IMR-90 (cell line): ENCODE data around the gene PLA2G4A. TPM values are rescaled to one million over a fixed set of nuclear protein-coding genes. Genes with fewer than 3 reads are reported as not detected.

Experiments
- ATAC-seq: fragments of 200-7000 bp; cut with Tn5 transposase; 2 replicates; pipeline ENCODE4 v1.9.1; 2020; ENCODE audit warnings: low read depth, mild to moderate bottlenecking, moderate library complexity
- BruUV-seq: library from RNA; stranded (reverse); fragments of 400-500 nt; replicated peaks from 2 replicates; lab custom pipeline; 2021; lab: Mats Ljungman, UMichigan
- CTCF ChIA-PET: fragments of 300-600 bp; formaldehyde crosslinking; extraction: SDS; loops from one replicate; lab custom pipeline; 2021; ENCODE audit warnings: antibody characterized with exemption; lab: Yijun Ruan, JAX
- POLR2A ChIA-PET: fragments of 300-600 bp; sonication (Branson Sonifier 250); formaldehyde crosslinking; loops from one replicate; lab custom pipeline; 2022; ENCODE audit warnings: antibody characterized with exemption; ENCODE audit not compliant: unreplicated experiment; lab: Charles Lee
- DNase-seq: peaks from one replicate; pipeline ENCODE4 v3.0.0; 2013
- H2AFZ ChIP-seq: replicated peaks from 2 replicates; pipeline ENCODE3; 2013; ENCODE audit warnings: low read length, mild to moderate bottlenecking; ENCODE audit not compliant: poor library complexity
- H2AK5ac ChIP-seq: 2 replicates; pipeline ENCODE4 v1.6.1; 2013; ENCODE audit warnings: low read depth, low read length, inconsistent platforms
- H2AK9ac ChIP-seq: replicated peaks from 2 replicates; pipeline ENCODE3; 2013; ENCODE audit warnings: mild to moderate bottlenecking, low read depth, low read length, moderate library complexity; ENCODE audit not compliant: poor library complexity
- H2BK120ac ChIP-seq: 2 replicates; pipeline ENCODE4 v1.6.1; 2013; ENCODE audit warnings: low read depth, low read length, inconsistent platforms
- H2BK15ac ChIP-seq: 3 replicates; pipeline ENCODE4 v1.6.1; 2013; ENCODE audit warnings: low read depth, low read length, inconsistent platforms
- H2BK20ac ChIP-seq: 2 replicates; pipeline ENCODE4 v1.6.1; 2013; ENCODE audit warnings: low read depth, mild to moderate bottlenecking, inconsistent platforms, low read length, moderate library complexity
- H2BK5ac ChIP-seq: 2 replicates; pipeline ENCODE4 v1.6.1; 2013; ENCODE audit warnings: mild to moderate bottlenecking, low read depth, low read length, inconsistent platforms; ENCODE audit not compliant: poor library complexity, severe bottlenecking
- H3K14ac ChIP-seq: replicated peaks from 2 replicates; pipeline ENCODE4 v1.6.1; 2013; ENCODE audit warnings: low read depth, low read length, inconsistent platforms
- H3K18ac ChIP-seq: 2 replicates; pipeline ENCODE4 v1.6.1; 2013; ENCODE audit warnings: low read depth, low read length, control low read depth
- H3K23ac ChIP-seq: 2 replicates; pipeline ENCODE4 v1.6.1; 2013; ENCODE audit warnings: low read depth, low read length, inconsistent platforms
- H3K27ac ChIP-seq: 2 replicates; pipeline ENCODE4 v1.5.1; 2013; ENCODE audit warnings: mild to moderate bottlenecking, control low read depth, low read length; ENCODE audit not compliant: insufficient read depth
- H3K27me3 ChIP-seq: 2 replicates; pipeline ENCODE4 v1.6.1; 2013; ENCODE audit warnings: low read length; ENCODE audit not compliant: control insufficient read depth, insufficient read depth
- H3K36me3 ChIP-seq: 2 replicates; pipeline ENCODE4 v1.6.1; 2013; ENCODE audit warnings: low read length, mixed read lengths; ENCODE audit not compliant: control insufficient read depth, insufficient read depth
- H3K4ac ChIP-seq: 2 replicates; pipeline ENCODE4 v1.6.1; 2013; ENCODE audit warnings: low read depth, low read length, inconsistent platforms
- H3K4me1 ChIP-seq: 2 replicates; pipeline ENCODE4 v1.6.1; 2013; ENCODE audit warnings: low read length, mixed read lengths; ENCODE audit not compliant: control insufficient read depth, insufficient read depth
- H3K4me2 ChIP-seq: 2 replicates; pipeline ENCODE4 v1.6.1; 2013; ENCODE audit warnings: low read depth, mild to moderate bottlenecking, control low read depth, low read length, moderate library complexity
- H3K4me3 ChIP-seq: 2 replicates; pipeline ENCODE4 v1.5.1; 2013; ENCODE audit warnings: low read depth, mild to moderate bottlenecking, control low read depth, low read length, moderate library complexity; ENCODE audit not compliant: insufficient read depth
- H3K56ac ChIP-seq: 2 replicates; pipeline ENCODE4 v1.6.1; 2013; ENCODE audit warnings: low read length, inconsistent platforms; ENCODE audit not compliant: insufficient read depth; ENCODE audit errors: extremely low read depth
- H3K79me1 ChIP-seq, 2 experiments: 2 replicates each; pipeline ENCODE4 v1.6.1; 2013; ENCODE audit warnings: low read length in 2 of 2, inconsistent platforms in 1 of 2, low read depth in 1 of 2
- H3K9ac ChIP-seq: 2 replicates; pipeline ENCODE4 v1.6.1; 2013; ENCODE audit warnings: low read depth, low read length, control low read depth
- H3K9me1 ChIP-seq: 2 replicates; pipeline ENCODE4 v1.6.1; 2013; ENCODE audit warnings: low read length, inconsistent platforms; ENCODE audit not compliant: insufficient read depth
- H3K9me3 ChIP-seq: 2 replicates; pipeline ENCODE4 v1.6.1; 2013; ENCODE audit warnings: low read length; ENCODE audit not compliant: control insufficient read depth, insufficient read depth
- H4K20me1 ChIP-seq: 2 replicates; pipeline ENCODE4 v1.6.1; 2013; ENCODE audit warnings: low read length, inconsistent platforms; ENCODE audit not compliant: insufficient read depth
- H4K5ac ChIP-seq: 2 replicates; pipeline ENCODE4 v1.6.1; 2013; ENCODE audit warnings: mild to moderate bottlenecking, low read depth, low read length, control low read depth
- H4K8ac ChIP-seq, 2 experiments: 2 replicates each; pipeline ENCODE4 v1.6.1; 2013; ENCODE audit warnings: low read depth in 2 of 2, low read length in 2 of 2, control low read depth in 1 of 2, inconsistent platforms in 1 of 2
- H4K91ac ChIP-seq: 2 replicates; pipeline ENCODE4 v1.6.1; 2013; ENCODE audit warnings: low read depth, low read length, inconsistent platforms; ENCODE audit not compliant: insufficient read depth
- MAFK ChIP-seq: IDR thresholded peaks from 2 replicates; pipeline ENCODE4 v1.6.1; 2012; ENCODE audit warnings: low read depth, low read length, improper control_type of control experiment
- POLR2A ChIP-seq: IDR thresholded peaks from 2 replicates; pipeline ENCODE4 v1.6.1; 2012; ENCODE audit warnings: mild to moderate bottlenecking, low read depth, low read length
- WGBS, 2 experiments: methylation state at CpG; one replicate each; pipeline versions ENCODE4 v1.1.5 to v1.1.7; 2013; ENCODE audit warnings: missing lambda C conversion rate in 2 of 2; ENCODE audit not compliant: insufficient read length in 1 of 2; ENCODE audit errors: extremely low coverage in 2 of 2; 5-methylcytosine and 5-hydroxymethylcytosine counted together
- dilution Hi-C: fragments of 300-500 bp; cut with HindIII; formaldehyde crosslinking; loops from one replicate; pipeline ENCODE4 v1.14.3; 2018; ENCODE audit warnings: low sequenced_read_pairs; ENCODE audit not compliant: unreplicated experiment
- in situ Hi-C: fragments of 300-500 bp; cut with MboI; formaldehyde crosslinking; loops from 3 replicates; pipeline ENCODE4 v1.14.3; 2019; ENCODE audit warnings: low sequenced_read_pairs, inconsistent platforms, mixed read lengths
- intact Hi-C: fragments of 100-400 bp; cut with micrococcal nuclease; formaldehyde crosslinking; loops from 2 replicates; pipeline ENCODE4 v1.10.0; 2022
- polyA plus RNA-seq, 3 experiments: library from polyadenylated mRNA; depleted of rRNA; stranded (reverse); fragments of >200 nt; gene quantifications; 2 replicates each; pipeline ENCODE4 v1.2.3, GENCODE V29; 2012; ENCODE audit warnings: low replicate concordance in 1 of 3
- total RNA-seq: library from RNA; depleted of rRNA; stranded (reverse); fragments of >200 nt; gene quantifications from 2 replicates; pipeline ENCODE4 v1.2.3, GENCODE V29; 2012

Gene PLA2G4A
- total and polyA plus RNA-seq, 2 of the 4 experiments (the other 2 are of a cell fraction): 1.6 to 3.8 TPM

- ChIA-PET POLR2A (no interaction called here), CTCF (no interaction called here)
- Histone ChIP-seq H3K4me1 (no peaks in the 10 kb centered on the region), H3K9ac (no peak overlapping the region), H3K14ac (no peak overlapping the region), H2BK120ac (no peak overlapping the region), H3K79me1 (no peaks in the 10 kb centered on the region), H2AFZ (no peak overlapping the region), H3K9me3 (no peaks in the 10 kb centered on the region), H2AK9ac (no peak overlapping the region), H4K91ac (no peak overlapping the region), H3K9me1 (no peaks in the 10 kb centered on the region; the same call in 1 of the 2 replicates), H3K23ac (no peak overlapping the region), H3K36me3 (no peaks in the 10 kb centered on the region), H2AK5ac (no peak overlapping the region), H4K5ac (no peak overlapping the region), H2BK20ac (no peak overlapping the region), H3K4me3 (no peak overlapping the region), H3K27ac (no peak overlapping the region), H3K4me2 (no peak overlapping the region), H3K4ac (no peak overlapping the region), H4K8ac (no peak overlapping the region), H3K18ac (no peak overlapping the region), H3K56ac (no peak overlapping the region), H4K20me1 (no peaks in the 10 kb centered on the region), H3K27me3 (no peaks in the 10 kb centered on the region), H2BK15ac (no peak overlapping the region), H2BK5ac (no peak overlapping the region)
- ATAC-seq (no peak), DNase-seq (no peak)
- in situ Hi-C loops: no loop called here
- intact Hi-C loops: no loop called here
- dilution Hi-C loops: no loop called here
- no TSS peak for BruUV-seq
- WGBS, 2 experiments: no CpG with 5 or more reads among the region's 4 CpGs
- TF ChIP-seq POLR2A (no peak), MAFK (peak; percentile 57)
Observed at GRCh38 chr1:186834399-186834958, 5.7 kb downstream of the PLA2G4A start.
